Measurements from ENCODE around the gene ATP1A4.

Gene ATP1A4

DNA sequence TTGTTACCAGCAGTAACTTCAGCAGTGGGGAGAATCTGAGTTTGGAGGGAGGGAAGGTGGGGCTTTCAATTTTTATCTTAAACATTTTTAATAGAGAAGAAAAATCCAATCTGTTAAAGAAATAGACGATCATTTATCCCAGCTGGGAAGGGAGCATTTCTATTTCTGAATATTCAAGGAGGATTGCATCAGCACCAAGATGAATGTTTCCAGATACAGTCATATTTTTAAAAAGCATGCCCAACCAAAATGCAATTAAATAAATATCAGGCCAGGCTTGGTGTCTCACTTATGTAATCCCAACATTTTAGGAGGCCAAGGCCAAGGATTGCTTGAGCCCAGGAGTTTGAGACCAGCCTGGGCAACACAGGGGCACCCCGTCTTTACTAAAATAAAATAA lies 1.7 kb upstream of the ATP1A4 start:
- H3K4me1 Mint-ChIP-seq = peaks cover 4% of the 10 kb centered on the region
- TF ChIP-seq, protein P1, sequence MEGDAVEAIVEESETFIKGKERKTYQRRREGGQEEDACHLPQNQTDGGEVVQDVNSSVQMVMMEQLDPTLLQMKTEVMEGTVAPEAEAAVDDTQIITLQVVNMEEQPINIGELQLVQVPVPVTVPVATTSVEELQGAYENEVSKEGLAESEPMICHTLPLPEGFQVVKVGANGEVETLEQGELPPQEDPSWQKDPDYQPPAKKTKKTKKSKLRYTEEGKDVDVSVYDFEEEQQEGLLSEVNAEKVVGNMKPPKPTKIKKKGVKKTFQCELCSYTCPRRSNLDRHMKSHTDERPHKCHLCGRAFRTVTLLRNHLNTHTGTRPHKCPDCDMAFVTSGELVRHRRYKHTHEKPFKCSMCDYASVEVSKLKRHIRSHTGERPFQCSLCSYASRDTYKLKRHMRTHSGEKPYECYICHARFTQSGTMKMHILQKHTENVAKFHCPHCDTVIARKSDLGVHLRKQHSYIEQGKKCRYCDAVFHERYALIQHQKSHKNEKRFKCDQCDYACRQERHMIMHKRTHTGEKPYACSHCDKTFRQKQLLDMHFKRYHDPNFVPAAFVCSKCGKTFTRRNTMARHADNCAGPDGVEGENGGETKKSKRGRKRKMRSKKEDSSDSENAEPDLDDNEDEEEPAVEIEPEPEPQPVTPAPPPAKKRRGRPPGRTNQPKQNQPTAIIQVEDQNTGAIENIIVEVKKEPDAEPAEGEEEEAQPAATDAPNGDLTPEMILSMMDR (IDR thresholded peaks at IDR 0.05; ENCODE audit: unreplicated experiment in 3 of 3) = no peak

DNA sequence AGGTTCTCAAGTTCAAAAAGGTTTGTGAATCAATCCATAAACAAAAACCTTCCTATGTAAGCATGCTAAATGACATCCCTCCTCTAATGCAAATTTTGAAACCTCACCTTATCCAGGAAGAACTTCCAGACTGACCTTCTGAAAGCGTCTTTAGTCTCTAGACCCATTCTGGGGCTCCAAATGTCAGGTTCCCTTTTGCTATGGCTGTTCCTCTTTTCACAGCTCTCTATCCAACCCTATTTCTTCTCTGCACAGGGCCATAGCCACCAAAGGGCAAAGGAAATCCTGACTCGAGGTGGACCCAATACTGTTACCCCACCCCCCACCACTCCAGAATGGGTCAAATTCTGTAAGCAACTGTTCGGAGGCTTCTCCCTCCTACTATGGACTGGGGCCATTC lies 3.4 kb downstream of the ATP1A4 start:
- H3K36me3 Mint-ChIP-seq (ENCODE audit: low read depth) = no peaks in the 10 kb centered on the region
- H3K27me3 Mint-ChIP-seq (ENCODE audit: low read depth) = peaks cover 3% of the 10 kb centered on the region
- no peaks in the 10 kb centered on the region for H3K9me3 Mint-ChIP-seq
- TF ChIP-seq, protein P1 (IDR thresholded peaks at IDR 0.05; ENCODE audit: unreplicated experiment in 3 of 3) = no peak
- peaks cover 20% of the 10 kb centered on the region for H3K4me1 Mint-ChIP-seq
- H3K27ac Mint-ChIP-seq = no peak overlapping the region
- H3K4me3 Mint-ChIP-seq = no peak overlapping the region

More for the DNA sequence above, 1.7 kb upstream of the ATP1A4 start:
- Mint-ChIP-seq H3K36me3 (ENCODE audit: low read depth) (no peaks in the 10 kb centered on the region), H3K27me3 (ENCODE audit: low read depth) (no peaks in the 10 kb centered on the region), H3K4me3 (no peak overlapping the region), H3K27ac (no peak overlapping the region), H3K9me3 (no peaks in the 10 kb centered on the region)

DNA sequence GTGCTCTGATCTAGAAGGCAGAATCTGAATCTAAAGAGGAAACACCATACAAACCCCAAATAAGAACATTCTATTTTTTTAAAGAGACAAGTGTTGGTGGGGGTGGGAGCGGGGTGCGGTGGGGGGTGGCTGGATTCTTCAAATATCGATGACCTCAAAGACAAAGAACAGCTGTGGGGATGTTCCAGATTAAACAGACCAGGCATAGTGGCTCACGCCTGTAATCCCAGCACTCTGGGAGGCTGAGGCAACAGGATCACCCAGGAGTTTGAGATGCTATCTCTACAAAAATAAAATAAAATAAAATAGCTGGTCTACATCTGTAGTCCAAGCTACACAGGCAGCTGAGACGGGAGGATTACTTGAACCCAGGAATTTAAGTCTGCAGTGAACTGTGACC lies 5.0 kb downstream of the ATP1A4 start:
- TF ChIP-seq, protein P1 (IDR thresholded peaks at IDR 0.05; ENCODE audit: unreplicated experiment in 3 of 3) = no peak
- Mint-ChIP-seq H3K9me3 (no peaks in the 10 kb centered on the region), H3K36me3 (ENCODE audit: low read depth) (no peaks in the 10 kb centered on the region), H3K4me1 (peaks cover 20% of the 10 kb centered on the region), H3K4me3 (no peak overlapping the region), H3K27ac (no peak overlapping the region), H3K27me3 (ENCODE audit: low read depth) (peaks cover 3% of the 10 kb centered on the region)

DNA sequence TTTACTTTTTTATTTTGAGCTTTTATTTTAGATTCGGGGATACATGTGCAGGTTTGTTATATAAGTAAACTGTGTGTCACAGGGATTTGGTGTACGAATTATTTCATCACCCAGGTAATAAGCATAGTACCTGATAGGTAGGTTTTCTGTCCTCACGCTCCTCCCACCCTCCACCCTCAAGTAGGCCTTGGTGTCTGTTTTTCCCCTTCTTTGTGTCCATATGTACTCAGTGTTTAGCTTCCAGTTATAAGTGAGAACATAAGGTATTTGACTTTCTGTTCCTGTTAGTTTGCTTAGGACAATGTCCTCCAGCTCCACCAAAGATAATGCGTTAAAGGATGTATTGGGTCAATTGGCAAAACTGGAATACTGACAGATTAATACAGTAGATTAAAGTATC lies 5.8 kb downstream of the ATP1A4 start:
- Mint-ChIP-seq H3K27me3 (ENCODE audit: low read depth) (peaks cover 3% of the 10 kb centered on the region), H3K4me3 (no peak overlapping the region), H3K4me1 (peaks cover 20% of the 10 kb centered on the region), H3K9me3 (no peaks in the 10 kb centered on the region), H3K27ac (no peak overlapping the region), H3K36me3 (ENCODE audit: low read depth) (no peaks in the 10 kb centered on the region)
- TF ChIP-seq, protein P1 (IDR thresholded peaks at IDR 0.05; ENCODE audit: unreplicated experiment in 3 of 3) = no peak

DNA sequence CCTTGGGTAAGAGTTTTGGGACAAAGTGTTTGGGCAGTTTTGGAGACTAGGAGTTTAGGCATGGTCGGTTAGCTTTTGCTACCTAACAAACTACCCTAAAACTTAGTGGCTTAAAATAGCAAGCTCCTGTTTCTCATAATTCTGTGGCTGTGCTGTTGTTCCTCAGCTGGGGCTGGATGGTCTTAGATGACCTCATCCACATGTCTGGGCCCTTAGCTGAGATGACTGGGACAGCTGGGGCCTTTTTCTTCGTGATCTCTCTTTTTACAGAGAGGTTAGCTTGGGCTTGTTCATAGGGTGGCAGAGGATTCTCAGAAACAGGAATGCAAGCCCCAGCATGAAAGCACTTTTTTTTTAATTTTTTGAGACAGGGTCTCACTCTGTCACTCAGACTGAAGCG lies 6.6 kb downstream of the ATP1A4 start:
- H3K4me3 Mint-ChIP-seq = no peak overlapping the region
- peaks cover 20% of the 10 kb centered on the region for H3K4me1 Mint-ChIP-seq

DNA sequence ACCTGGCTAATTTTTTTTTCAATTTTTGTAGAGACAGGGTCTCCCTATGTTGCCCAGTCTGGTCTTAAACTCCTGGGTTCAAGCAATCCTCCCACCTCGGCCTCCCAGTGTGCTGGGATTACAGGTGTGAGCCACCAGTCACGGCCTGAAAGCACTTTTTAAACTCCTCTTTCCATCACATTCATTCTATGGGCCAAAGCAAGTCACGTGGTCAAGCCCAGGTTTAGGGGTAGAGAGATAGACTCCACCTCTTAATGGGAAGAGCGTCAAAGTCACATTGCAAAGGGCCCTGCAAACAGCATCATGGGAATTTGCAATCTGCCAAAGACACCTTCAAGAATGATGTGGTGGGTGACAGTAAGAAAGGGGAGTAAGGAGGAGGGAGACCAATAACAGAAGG lies 7.1 kb downstream of the ATP1A4 start:
- H3K36me3 Mint-ChIP-seq (ENCODE audit: low read depth) = no peaks in the 10 kb centered on the region
- no peaks in the 10 kb centered on the region for H3K9me3 Mint-ChIP-seq
- peaks cover 20% of the 10 kb centered on the region for H3K4me1 Mint-ChIP-seq
- TF ChIP-seq, protein P1 (IDR thresholded peaks at IDR 0.05; ENCODE audit: unreplicated experiment in 3 of 3) = no peak
- H3K27ac Mint-ChIP-seq = no peak overlapping the region
- H3K4me3 Mint-ChIP-seq = no peak overlapping the region
- H3K27me3 Mint-ChIP-seq (ENCODE audit: low read depth) = peaks cover 5% of the 10 kb centered on the region

More for the DNA sequence above, 6.6 kb downstream of the ATP1A4 start:
- H3K27me3 Mint-ChIP-seq (ENCODE audit: low read depth) = peaks cover 3% of the 10 kb centered on the region
- H3K36me3 Mint-ChIP-seq (ENCODE audit: low read depth) = no peaks in the 10 kb centered on the region
- TF ChIP-seq, protein P1 (IDR thresholded peaks at IDR 0.05; ENCODE audit: unreplicated experiment in 3 of 3) = no peak
- H3K9me3 Mint-ChIP-seq = no peaks in the 10 kb centered on the region
- H3K27ac Mint-ChIP-seq = no peak overlapping the region

Data from nephron (organoid).